Suppressor macrophage treated with lipopolysaccharide for 4 hours (primary cell): ENCODE data around the gene PGPEP1.
"Not testable (repeated sequence)": the region's sequence is repeated elsewhere in the genome, so short reads cannot be mapped to it uniquely, and the experiment has no call there.

Experiments
- DNase-seq: peaks from one replicate; pipeline ENCODE4 v3.0.0-alpha.2; 2020

The PGPEP1 gene

GRCh38 chr19:18368504-18369222 lies 28.3 kb downstream of the PGPEP1 start:
- no peak for DNase-seq

GRCh38 chr19:18373407-18373891 lies 33.1 kb downstream of the PGPEP1 start:
- DNase-seq: no peak

- peak; percentile 99 for DNase-seq
Observed at GRCh38 chr19:18373892-18374629, 33.7 kb downstream of the PGPEP1 start.

- DNase-seq: no peak
Observed at GRCh38 chr19:18377026-18377425, 36.6 kb downstream of the PGPEP1 start.

- peak; percentile 81 for DNase-seq
Observed at GRCh38 chr19:18379803-18380747, 39.7 kb downstream of the PGPEP1 start.

GRCh38 chr19:18380843-18381242 lies 40.4 kb downstream of the PGPEP1 start:
- no peak for DNase-seq

- not testable (repeated sequence) for DNase-seq
Observed at GRCh38 chr19:18383622-18384021, 43.2 kb downstream of the PGPEP1 start.

DNA sequence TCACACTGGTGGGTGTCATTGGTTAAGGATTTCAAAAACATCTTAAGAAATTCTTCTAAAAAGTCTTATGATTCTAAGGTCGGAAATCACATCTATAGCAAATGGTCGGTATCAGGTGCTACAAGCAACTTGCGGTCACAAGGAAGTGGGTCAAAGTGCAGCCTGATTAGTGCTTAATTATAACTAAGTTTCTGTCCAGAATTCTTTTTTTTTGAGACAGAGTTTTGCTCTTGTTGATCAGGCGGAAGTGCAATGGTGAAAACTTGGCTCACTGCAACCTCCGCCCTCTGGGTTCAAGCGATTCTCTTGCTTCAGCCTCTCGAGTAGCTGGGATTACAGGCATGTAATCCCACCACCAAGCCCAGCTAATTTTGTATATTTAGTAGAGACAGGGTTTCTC lies 44.4 kb downstream of the PGPEP1 start:
- DNase-seq: no peak

- DNase-seq: no peak
Observed at GRCh38 chr19:18385359-18385674, 44.9 kb downstream of the PGPEP1 start.

DNA sequence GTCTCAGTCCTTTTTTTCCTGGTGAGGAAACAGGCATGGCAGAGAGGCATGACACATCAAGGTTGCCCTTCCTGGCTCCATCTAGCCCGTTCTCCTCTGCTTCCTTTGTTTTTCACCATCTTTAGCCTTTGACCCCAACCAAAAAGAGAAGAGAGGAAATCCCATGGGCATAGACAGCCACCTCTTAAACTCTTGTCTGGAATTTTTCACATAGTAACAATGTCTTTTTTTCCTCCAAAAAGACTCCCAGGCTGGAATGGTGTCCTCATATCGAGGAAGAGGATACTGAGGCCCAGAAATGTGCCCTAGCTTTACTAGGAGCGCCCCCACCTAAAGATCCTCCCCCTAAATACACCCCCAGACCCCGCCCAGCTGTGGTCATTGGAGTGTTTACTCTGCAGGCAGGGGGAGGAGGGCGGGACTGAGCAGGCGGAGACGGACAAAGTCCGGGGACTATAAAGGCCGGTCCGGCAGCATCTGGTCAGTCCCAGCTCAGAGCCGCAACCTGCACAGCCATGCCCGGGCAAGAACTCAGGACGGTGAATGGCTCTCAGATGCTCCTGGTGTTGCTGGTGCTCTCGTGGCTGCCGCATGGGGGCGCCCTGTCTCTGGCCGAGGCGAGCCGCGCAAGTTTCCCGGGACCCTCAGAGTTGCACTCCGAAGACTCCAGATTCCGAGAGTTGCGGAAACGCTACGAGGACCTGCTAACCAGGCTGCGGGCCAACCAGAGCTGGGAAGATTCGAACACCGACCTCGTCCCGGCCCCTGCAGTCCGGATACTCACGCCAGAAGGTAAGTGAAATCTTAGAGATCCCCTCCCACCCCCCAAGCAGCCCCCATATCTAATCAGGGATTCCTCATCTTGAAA lies 45.5 kb downstream of the PGPEP1 start, which contains the start of gene GDF15:
Gene GDF15 (plus strand): TSS at position 484 of the 868 bp plus-strand sequence. CDS start 32 bp downstream, at position 516.
- DNase-seq: peak; percentile 64

- DNase-seq: peak; percentile 47
Observed at GRCh38 chr19:18386543-18387271, 46.3 kb downstream of the PGPEP1 start.

- peak; percentile 91 for DNase-seq
Observed at GRCh38 chr19:18388100-18388959, 47.9 kb downstream of the PGPEP1 start.

- DNase-seq: no peak
Observed at GRCh38 chr19:18388960-18389725, 48.7 kb downstream of the PGPEP1 start.

GRCh38 chr19:18389726-18390064 lies 49.3 kb downstream of the PGPEP1 start:
- no peak for DNase-seq

DNA sequence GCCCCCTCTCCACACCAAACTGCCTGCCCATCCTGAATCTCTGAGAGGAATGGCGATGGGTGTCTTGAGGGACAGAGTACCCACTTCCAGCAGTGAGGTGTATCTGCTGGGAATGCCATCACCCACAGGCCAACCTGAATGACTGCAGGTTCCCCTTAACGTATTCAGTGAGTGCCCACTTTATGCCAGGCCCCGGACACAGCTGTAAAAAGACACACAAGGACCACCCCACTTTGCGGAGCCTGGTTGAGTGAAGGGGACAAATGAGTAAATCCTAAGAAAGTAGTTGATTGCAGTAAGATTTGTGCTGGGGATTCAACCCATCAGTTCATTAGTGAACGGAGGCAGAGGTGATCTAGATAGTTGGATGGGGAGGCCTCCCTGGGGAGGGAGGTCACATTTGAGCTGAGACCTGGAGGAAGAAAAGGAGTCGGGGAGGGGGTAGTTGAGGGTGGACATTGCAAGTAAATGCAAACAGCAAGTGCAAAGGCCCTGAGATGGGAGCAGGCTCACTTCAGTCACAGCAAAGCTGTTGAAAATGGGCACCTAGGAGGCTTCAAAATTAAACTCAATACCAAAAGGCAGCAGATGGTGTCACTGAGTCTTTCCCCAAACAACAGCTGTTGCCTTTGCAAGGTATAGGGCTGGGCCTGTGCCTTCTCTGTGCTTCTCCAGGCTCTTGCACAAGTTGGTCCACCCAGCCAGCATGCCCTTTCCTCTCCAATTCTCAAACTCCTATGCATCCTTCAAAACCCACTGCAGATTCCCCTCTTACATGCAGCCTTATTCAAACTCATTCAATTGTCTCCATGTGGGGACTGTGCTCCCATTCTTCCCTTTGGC lies 49.9 kb downstream of the PGPEP1 start:
- no peak for DNase-seq

DNA sequence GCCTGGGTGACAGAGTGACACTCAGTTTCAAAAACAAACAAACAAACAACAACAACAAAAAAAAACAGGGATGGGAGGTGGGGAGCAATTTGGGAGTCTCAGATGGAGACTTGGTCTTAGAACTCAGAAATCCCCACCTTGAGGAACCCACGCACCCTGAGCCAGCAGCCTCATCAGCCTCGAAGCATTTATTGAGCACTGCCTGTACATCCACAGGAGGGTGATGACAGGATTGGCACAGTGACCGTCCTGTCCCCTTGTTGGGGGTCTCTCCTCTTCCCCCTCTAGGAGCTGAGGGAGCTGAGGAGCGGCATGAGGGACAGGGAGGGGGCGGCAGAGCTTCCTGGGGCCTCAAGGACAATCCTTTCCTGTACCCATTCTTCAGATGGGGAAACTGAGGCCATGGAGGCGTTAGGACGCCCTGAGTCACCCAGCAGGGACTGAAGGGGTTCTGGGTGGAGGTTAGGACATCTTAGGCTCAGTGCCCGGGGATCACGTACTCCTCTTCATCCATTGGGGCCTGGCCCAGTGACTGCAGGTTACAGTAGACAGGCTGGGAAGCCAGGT lies 51.2 kb downstream of the PGPEP1 start:
- DNase-seq: no peak

- peak; percentile 90 for DNase-seq
Observed at GRCh38 chr19:18392417-18392816, 52.0 kb downstream of the PGPEP1 start.

GRCh38 chr19:18392926-18393325 lies 52.5 kb downstream of the PGPEP1 start:
- DNase-seq: peak; percentile 59
